Activated T-helper 1 cell treated with anti-CD3 and anti-CD28 coated beads, Interleukin-2, amount 50 U/mL, for 16 hours (primary cell): Measurements from ENCODE around the gene PGM5.

ENCODE experiments used
- DNase-seq, 2 donors: peaks; one replicate each; pipeline ENCODE4 v3.0.0-alpha.2; 2020; ENCODE audit warnings: low read depth in 1 of 2, low spot score in 1 of 2

PGM5 gene

DNA sequence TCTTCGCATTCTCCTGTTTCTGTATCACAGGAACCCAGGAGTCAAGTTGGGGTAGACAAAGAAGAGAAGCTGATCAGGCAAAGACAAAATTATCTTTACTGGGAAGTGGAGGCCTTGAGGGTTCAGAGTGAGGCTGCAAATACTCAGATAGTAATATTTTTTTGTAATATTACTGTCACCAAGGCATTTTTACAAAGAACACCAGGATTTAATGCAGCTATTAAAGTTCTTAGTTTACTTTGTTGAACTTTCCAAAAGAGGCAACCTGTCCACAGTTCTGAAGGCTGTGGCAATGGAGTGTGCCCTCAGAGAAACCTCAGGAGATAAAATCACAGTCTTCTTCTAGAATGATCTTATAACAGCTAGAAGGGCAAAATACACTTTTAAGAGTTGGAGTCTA lies 74.9 kb downstream of the PGM5 start:
- no peak for DNase-seq

DNA sequence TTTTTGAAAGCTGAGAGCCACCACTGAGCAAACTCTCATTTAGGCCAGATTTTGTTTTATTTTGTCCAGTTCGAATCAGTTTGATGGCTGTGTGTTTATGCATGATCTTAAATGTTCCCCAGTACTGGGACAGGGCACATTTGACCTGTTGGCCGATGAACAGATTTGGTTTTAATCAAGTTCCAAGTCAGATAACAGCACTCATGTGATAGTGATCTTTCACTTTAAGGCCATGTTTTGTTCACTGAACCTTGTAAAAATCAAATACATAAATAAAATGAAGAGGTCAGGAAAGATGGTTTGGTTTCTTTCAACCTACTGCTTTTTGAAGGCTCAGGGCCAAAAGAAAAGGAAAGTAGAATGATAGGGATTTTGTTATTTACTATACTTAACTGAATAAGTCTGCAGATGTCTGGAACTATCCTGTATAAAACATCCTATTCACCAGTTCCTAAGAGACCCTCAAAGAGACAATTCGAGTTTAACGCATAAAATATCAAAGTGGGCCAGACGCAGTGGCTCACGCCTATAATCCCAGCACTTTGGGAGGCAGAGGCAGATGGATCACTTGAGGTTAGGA lies 77.2 kb downstream of the PGM5 start:
- DNase-seq = no peak

DNA sequence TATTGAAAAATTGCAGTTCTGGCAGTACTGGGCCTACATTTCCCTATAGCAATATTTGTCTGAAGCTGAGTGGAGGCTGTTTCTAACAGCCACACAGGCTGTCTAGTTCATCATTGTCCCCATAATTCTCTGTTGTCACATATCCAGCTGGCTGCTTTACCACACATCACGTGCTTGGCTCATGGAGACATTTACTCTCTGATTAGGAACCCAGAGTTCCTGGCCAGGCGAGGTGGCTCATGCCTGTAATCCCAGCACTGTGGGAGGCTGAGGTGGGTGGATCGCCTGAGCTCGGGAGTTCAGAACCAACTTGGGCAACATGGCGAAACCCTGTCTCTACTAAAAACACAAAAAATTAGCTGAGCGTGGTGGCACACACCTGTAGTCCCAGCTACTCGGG lies 81.4 kb downstream of the PGM5 start:
- no peak for DNase-seq

DNA sequence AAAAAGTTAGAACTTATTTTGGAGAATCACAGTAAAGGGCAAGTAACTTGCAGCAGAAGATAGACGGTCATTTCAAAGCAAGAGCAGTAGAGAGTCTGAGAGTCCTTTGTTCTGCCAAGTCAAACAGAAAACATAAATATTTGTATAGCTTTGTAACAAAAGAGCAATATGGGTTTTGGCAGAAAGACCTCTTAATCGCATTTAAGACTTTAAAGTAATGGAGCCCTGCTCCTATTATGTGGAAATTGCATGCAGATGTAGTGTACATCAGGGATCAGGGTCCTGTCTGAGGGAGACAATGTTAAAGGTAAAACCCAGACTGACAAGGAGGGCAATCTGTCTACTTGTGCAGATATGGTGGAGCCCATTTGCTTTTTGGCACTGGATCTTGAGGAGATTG lies 87.2 kb downstream of the PGM5 start:
- no peak for DNase-seq

DNA sequence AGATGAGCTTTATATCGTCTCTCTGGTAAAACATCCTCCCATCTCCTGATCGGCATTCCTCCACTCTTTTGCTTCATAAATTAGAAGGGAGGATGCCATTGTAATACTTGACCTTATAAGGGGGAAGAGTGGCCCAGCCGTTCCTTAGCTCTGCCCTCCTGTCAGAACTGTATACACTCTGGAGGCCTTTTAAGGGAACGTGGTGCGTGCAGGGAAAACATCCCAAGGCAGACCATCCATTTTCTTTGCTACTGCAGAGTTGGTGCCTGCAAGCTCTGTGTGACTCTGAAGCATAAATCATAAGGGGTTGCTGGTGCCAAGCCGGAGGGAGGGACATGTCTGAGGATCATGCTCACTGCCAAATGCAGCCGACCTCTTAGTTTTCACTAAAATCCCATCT lies 90.4 kb downstream of the PGM5 start:
- DNase-seq = no peak

DNA sequence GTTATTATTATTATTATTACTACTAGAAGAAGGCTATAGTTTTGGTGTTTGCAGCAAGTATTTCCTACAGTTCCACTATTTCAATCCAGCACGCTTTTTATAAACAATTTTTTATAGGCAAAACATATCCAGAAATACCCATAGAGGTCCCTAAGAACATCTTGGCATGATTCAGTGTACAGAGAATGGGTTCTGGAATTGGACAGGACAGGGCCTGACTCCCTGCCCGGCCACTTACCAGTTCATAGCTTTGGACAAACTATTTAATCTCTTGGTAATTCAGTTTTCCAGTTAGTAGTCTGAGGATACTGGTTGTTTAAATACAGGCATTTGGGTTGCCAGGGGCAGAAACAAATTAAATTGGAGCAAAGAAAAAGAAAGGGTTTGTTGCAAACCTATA lies 91.2 kb downstream of the PGM5 start:
- DNase-seq = no peak

DNA sequence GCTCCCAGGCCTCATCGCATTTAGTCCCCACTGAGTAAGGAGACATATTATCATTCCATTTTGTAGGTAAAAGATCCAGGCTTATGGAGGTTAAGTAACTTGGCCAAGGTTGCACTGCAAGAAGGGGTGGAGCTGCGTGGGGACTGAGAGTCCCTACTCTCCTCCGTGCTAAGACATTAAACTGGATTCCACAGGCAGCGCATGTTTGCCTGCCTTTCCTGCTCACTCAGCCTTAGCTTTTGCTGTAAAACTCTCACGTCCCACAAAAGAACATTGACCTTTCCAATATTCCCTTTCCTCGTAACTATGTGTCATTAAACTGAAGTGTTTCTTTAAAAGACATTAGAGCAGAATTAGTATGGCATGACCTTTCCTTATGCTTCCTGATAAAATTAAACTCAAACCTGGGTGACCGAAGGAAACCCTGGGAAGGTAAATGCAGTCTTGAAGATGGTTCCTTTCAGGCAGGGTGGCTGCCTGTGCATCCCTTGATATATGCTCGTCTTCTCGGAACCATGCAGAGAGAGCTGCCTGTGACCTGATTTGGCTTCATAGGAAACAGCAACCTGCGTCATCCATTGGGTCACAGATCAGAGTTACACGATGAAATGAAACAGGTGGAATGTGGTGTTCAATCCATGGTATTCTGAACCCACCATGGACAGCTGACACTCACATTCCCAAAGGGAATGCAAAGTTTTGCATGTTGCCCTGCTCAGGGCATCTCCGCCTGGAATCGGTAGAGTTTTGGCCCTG lies 98.3 kb downstream of the PGM5 start:
- DNase-seq = no peak

DNA sequence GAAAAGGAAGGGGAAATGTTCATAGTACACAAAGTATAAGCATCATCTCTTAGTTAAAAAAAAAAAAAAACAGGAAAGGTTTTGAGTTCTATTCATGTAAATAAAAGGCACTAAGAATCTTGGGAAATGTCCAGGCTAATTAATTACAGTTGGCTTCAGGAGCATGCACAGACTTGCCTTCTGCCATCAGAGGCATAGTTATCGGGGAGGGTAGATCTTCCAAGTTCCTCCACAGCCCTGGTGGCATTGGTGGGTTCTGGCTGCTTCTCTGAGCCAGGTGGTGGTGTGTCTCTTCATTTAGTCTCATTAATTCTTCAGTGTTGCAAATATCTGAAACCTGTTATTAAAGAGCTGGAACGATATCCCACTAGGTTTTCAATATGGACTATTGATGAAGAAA lies 99.0 kb downstream of the PGM5 start:
- no peak for DNase-seq

DNA sequence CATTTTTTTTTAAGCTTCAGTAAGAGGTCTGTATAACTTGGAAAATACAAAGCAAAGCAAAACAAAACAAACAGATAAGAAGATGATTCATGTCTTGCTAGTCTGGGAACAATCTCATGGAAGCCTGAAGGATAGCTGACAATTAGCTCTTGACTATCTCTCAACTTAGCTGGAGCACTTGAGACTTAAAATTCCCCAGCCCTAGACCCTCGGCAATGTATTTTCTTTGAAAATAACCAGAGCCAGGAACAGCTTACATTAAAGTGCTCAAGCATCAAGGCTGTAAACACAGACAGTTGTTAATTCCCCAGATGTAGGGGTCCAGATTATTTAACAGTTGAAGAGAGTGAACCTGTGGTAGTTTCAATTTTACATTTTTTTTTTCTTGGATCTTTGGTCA lies 101.4 kb downstream of the PGM5 start:
- no peak for DNase-seq

DNA sequence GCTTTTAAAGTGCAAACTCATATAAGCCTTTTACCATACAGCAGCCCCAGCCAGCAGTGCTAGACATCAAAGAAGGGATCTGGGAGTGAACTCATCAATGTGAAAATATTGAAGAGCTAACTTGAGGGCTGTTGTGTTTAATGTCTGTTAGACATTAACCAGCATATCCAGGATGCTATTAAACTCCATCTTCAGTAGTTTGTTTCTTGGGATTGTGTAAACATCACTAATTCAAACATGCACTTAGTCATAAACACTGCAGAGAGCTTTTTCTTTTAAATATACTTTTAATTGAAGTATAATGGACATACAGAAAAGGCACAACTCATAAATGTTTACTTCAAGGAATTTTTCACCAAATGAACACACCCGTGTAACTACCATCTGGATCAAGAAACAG lies 102.5 kb downstream of the PGM5 start:
- no peak for DNase-seq

DNA sequence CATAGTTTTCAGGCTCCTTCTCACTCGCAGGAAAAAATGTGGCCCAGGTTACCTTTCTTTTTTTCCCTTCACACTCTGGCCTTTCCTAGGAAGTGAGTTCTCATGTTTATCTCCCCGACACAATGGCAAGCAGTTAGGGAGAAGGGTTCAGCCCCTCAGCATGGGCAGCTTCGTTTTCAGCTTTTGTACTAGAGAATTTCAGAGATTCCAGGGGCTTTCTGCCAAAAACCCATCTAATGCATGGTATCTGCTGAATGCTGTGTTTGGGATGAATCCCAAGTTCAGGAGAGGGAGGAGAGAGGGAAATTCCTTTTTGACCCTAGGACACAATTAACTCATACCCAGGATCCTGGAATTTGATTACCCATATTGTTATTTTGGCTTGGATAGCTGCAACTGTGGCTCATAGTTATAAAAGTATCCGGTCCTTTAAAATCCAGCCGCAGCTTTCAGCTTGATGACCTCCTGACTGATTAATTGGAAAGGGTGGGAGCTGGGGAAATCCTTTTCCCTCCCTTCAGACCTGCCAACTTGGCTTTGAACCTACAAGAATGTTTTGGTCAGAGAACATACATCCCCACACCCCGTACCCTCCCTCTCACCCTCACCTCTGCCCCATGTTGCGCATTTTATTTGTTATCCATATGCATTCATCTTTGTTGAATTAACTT lies 105.8 kb downstream of the PGM5 start:
- no peak for DNase-seq

DNA sequence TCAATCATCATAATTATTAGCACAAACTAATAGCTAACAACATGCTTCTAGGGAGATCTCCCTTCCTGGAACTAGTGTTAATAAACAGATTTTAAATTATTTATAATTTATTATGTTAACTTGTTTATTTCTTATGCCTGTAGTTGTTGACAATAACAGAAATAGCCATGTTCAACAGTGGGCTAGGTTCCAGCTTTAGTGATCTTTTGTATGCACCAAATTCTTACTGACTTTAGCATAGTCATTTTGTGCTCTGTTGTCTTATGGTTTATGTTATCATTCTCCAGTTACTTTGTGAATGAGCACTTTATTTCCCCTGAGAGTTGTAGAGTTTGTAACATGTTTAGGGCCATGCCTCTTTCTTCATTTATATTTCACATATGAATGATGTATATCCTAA lies 113.7 kb downstream of the PGM5 start:
- no peak for DNase-seq

DNA sequence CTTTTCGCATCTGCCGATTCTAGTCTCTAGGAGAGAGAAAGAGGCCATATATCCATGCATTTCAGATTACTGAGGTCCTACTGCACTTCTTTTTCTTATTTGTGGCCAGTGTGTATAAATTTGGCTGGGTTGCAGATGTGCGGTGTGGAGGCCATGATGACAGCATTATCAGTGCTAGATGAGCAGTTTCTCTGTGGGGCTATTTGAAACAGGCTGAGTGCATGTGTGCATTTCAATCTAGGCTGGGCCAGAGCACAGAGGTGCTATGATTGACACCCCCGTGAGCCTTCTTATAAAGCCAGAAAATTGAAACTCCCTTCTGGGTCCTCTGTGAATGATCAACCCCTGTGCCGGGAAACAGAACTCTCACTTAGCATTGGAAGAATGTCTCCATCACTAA lies 114.2 kb downstream of the PGM5 start:
- DNase-seq = no peak

DNA sequence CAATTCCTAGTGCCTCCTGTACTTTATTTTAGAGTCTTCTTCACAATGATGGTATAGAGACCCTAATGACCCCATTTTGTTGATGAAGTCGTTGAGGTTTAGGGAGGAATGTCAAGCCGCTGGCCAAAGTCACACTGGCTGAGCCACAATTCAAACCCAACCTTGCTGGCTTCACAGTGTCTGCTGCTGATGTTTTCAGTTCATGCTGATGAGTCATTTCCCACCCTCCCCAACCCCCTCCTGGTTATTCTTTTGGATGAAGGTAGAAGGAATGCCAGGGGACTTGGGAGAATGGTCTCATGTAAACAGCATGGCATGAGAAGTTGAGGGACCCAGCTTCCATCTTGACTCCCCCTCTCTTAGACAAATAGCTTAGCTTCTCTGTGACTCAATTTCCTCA lies 115.7 kb downstream of the PGM5 start:
- DNase-seq = no peak

DNA sequence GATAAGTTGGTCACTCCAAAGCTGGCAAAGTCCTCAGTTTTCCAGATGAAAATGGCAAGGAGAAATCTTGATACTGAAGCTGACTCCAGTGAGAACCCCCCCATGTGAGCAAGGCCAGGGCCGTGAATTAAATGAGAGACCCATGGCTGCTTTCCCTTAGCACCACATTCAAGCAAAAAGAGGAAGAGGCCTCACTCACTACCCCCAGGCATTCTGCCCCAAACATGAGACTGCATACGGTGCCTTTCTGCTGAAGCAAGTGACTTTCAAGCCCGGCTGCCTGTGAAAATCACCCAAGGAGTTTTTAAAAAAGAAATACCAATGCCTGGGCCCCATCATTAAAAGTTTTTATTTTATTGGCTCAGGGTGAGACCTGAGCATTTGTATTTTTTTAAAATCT lies 117.4 kb downstream of the PGM5 start:
- DNase-seq = no peak

DNA sequence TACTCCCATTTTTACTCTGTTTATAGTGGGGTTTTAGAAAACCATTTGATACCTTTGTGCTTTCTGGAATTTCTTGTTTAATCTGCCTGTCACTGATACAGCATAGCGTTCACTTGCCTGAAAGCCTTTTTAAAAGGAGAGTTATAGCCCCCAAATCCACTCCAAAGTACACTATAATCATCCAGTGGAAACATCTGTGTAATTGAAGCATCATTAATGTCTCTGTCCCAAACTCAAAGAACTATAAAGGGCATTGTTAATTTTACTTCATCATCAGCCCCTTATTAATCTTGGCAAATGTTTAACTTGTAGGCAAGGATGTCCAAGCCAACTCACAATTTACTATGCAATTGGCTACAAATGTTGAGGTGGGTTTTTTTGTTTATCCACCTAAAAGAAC lies 120.0 kb downstream of the PGM5 start:
- no peak for DNase-seq

DNA sequence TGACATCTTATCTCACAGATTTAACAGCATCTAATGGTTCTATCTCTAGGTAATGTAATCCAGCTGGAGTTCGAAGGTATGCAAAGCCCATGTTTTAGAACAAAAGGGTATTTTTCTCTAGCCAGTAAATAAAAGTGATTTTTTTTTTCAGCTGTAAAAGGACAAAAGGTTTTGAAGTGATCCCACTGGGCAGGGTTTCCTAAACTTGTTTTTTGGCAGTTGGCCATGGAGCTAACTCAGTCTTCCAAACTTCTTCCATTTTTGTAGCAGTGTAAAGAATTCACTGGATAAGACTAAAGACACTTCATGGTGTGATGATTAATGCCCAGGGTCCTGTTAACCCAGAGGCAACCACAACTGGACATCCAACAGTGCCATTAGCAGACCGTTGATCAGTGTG lies 120.4 kb downstream of the PGM5 start:
- no peak for DNase-seq

DNA sequence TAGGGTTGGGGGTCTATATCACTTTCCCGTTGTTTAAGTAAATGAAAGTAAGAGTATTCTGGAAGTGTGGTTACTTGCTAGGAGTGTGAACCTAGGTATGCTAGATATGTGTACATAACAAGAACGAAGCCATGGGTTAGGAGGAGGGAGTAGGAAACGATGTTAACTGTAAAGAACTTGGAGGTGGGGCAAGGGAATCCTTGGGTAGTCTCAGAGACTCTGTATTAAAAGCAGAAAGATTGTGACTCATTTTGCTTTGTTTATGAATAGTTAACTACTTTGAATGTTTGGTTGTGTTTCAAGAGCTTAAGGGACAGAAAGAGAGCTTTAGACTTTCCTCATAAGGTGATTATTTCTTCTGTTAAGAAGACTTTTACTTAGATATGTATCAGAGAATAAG lies 124.4 kb downstream of the PGM5 start:
- no peak for DNase-seq

DNA sequence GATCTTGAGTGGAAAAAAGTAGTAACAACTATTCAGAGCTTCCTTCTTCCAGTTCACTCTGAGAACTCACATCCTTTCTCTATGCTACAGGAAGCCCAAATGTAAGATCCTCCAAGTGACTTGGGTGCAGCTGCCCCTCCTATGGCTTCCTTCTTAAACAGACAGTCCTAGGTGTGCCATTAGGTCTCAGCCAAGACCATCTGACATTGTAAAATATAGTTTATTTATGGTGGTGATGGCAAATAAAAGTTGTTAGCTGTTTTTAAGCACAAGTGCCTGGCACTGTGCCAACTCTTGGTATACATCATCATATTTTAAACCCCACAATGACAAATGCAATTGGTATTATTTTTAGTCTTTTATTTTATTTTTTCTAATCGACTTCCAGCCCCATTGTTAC lies 126.1 kb downstream of the PGM5 start:
- no peak for DNase-seq

DNA sequence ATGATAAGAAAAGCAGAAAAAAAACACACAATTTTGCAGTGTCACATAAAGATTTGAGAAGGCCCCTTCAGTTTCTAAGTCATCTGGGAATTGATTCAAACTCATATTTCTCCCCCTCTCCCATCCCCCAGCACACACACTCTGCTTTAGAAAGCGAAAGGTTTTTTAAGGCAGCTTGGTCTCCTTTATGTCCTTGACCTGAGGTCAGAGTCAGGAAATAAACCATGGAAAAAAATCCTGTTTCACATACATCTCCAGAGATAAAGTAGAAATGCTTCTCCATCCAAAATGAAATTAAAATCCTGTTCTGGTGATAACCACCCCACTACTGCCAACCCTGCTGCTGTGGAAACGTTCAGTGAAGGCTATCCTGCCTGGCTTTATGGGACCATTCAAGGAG lies 131.7 kb downstream of the PGM5 start:
- no peak for DNase-seq

DNA sequence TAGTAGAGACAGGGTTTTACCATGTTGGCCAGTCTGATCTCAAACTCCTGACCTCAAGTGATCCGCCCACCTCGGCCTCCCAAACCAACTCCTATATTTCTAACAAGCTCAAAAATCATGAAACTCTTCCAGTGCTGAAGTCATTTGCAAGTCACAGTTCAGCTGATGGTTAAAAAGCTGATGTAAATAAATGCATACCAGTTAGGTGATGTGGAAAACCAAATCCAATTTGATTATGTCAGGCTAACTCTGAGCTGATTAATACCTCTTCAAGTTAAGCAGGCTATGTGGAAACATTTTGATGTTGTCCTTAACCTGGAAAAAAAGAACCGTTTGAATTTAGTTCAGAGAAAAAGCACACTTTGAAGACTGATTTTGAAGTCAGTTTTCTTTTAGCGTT lies 133.2 kb downstream of the PGM5 start:
- DNase-seq = no peak

DNA sequence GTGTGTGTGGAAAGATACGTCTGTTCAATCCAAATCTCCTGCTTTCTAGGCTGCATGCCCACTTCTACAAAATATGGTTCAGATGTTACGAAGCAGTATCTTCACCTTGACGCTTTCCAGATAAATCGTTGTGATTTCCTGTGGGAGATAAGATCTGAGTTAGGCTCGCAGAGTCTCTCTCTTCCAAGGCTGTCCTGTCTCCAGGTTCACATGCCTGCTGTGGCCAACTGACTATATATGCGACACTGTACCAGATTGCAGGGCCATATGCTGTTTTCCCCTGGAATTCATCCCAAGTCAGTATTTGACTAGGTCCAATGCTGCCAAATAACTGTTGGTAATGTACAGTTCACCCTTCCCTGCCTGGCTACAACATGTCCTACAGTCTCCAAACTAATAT lies 136.4 kb downstream of the PGM5 start:
- DNase-seq = no peak

DNA sequence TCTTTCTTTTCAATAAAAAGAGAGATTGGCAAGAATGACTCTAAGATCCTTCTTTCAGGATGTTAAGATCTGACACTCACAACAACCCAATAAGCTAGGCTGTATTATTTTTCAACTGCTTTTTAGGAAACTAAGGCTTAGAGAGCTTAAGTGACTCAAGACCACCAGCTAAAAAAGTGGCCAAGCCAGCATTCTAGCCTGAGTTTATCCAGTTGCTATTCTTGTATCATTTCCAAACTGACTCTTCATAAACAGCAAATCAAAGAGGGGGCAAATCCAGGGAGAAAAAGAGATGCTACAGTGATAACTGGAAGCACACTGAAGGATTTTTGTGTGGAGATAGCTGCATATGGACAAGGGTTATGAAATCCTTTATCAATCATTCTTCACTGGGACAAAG lies 137.1 kb downstream of the PGM5 start:
- DNase-seq = no peak
